B cell (primary cell): ENCODE data around the gene GRK6. TPM values are rescaled to one million over a fixed set of nuclear protein-coding genes. Genes with fewer than 3 reads are reported as not detected.
A peak's percentile ranks its signal among the peaks of the same experiment; 100 is the strongest.

Experiments used
- ATAC-seq: fragments of 200-7000 bp; cut with Tn5 transposase; one replicate; pipeline ENCODE4 v1.10.0; 2021; ENCODE audit warnings: low read depth, mild to moderate bottlenecking, moderate number of reproducible peaks, moderate library complexity
- CTCF ChIA-PET: fragments of 350-600 bp; sonication (Branson Sonifier 250); formaldehyde crosslinking; loops from one replicate; lab custom pipeline; 2021; ENCODE audit warnings: antibody characterized with exemption, inconsistent platforms; lab: Charles Lee
- POLR2A ChIA-PET: fragments of 350-600 bp; sonication (Branson Sonifier 250); formaldehyde crosslinking; loops from one replicate; lab custom pipeline; 2021; ENCODE audit warnings: antibody characterized with exemption; lab: Charles Lee
- DNase-seq: peaks from one replicate; pipeline ENCODE4 v3.0.0; 2013
- H2AFZ ChIP-seq: 2 replicates; pipeline ENCODE4 v1.6.1; 2012; ENCODE audit warnings: mild to moderate bottlenecking, low read depth, low read length; ENCODE audit not compliant: insufficient read depth, poor library complexity, severe bottlenecking
- H3K27ac ChIP-seq, 2 donors: 1 replicate in 1 of 2; 2 replicates in 1 of 2; pipeline ENCODE4 v1.5.1; 2012 to 2013; ENCODE audit warnings: low read length in 2 of 2, mild to moderate bottlenecking in 2 of 2, moderate library complexity in 1 of 2
- H3K27me3 ChIP-seq, 4 experiments: fragments of 200-600 bp in 1 of 4; sonication (generic) in 1 of 4; replicated peaks in 1 of 4; 1 replicate in 2 of 4; 2 replicates in 2 of 4; pipeline versions ENCODE4 v1.6.1 to v1.7.0; 2013 to 2016; ENCODE audit warnings: low read length in 3 of 4, mild to moderate bottlenecking in 2 of 4, mixed read lengths in 1 of 4, moderate library complexity in 1 of 4; ENCODE audit not compliant: insufficient read depth in 4 of 4, control insufficient read depth in 3 of 4; ENCODE audit errors: control extremely low read depth in 1 of 4
- H3K36me3 ChIP-seq, 2 experiments: replicated peaks in 1 of 2; 1 replicate in 1 of 2; 2 replicates in 1 of 2; pipeline versions ENCODE4 v1.6.1 to v1.7.1; 2013; ENCODE audit warnings: low read length in 1 of 2; ENCODE audit not compliant: insufficient read depth in 2 of 2, control insufficient read depth in 1 of 2; ENCODE audit errors: control extremely low read depth in 1 of 2, extremely low read depth in 1 of 2
- H3K4me1 ChIP-seq, 2 donors: fragments of 200-600 bp in 1 of 2; sonication (generic) in 1 of 2; 1 replicate in 1 of 2; 2 replicates in 1 of 2; pipeline versions ENCODE4 v1.5.1 to v1.6.1; 2013 to 2017; ENCODE audit warnings: low read length in 2 of 2; ENCODE audit not compliant: control insufficient read depth in 2 of 2, insufficient read depth in 2 of 2
- H3K4me2 ChIP-seq: replicated peaks from 2 replicates; pipeline ENCODE3; 2012; ENCODE audit warnings: mild to moderate bottlenecking, low read depth, low read length; ENCODE audit not compliant: poor library complexity, severe bottlenecking
- H3K4me3 ChIP-seq, 5 experiments: fragments of 200-600 bp in 1 of 5; sonication (generic) in 1 of 5; 1 replicate in 3 of 5; 2 replicates in 2 of 5; pipeline versions ENCODE4 v1.5.1 to v1.7.0; 2011 to 2016; ENCODE audit warnings: low read length in 4 of 5, mild to moderate bottlenecking in 4 of 5, low read depth in 2 of 5, control low read depth in 1 of 5, moderate library complexity in 1 of 5; ENCODE audit not compliant: insufficient read depth in 1 of 5; ENCODE audit errors: control extremely low read depth in 1 of 5, extremely low read depth in 1 of 5
- H3K79me2 ChIP-seq: fragments of 200-600 bp; sonication (generic); one replicate; pipeline ENCODE4 v1.6.0; 2016; ENCODE audit warnings: low read length; ENCODE audit not compliant: control insufficient read depth, insufficient read depth
- H3K9ac ChIP-seq: fragments of 200-600 bp; sonication (generic); 2 replicates; pipeline ENCODE4 v1.6.1; 2017; ENCODE audit warnings: mild to moderate bottlenecking, low read length, moderate library complexity
- H3K9me3 ChIP-seq, 3 donors: one replicate each; pipeline versions ENCODE4 v1.6.1 to v1.7.1; 2013; ENCODE audit warnings: low read length in 2 of 3; ENCODE audit not compliant: control insufficient read depth in 2 of 3, insufficient read depth in 1 of 3; ENCODE audit errors: control extremely low read depth in 1 of 3
- H4K20me1 ChIP-seq: 2 replicates; pipeline ENCODE4 v1.6.0; 2012; ENCODE audit warnings: mild to moderate bottlenecking, low read length; ENCODE audit not compliant: insufficient read depth, control insufficient read depth, poor library complexity, severe bottlenecking
- H3K27ac Mint-ChIP-seq: one replicate; pipeline ENCODE4 v1.8.0; 2021; ENCODE audit warnings: mixed read lengths
- H3K27me3 Mint-ChIP-seq: one replicate; pipeline ENCODE4 v1.8.0; 2021; ENCODE audit warnings: mixed read lengths
- H3K4me1 Mint-ChIP-seq: one replicate; pipeline ENCODE4 v1.8.0; 2021; ENCODE audit warnings: mixed read lengths
- H3K4me3 Mint-ChIP-seq: one replicate; pipeline ENCODE4 v1.8.0; 2021; ENCODE audit warnings: mixed read lengths
- H3K9me3 Mint-ChIP-seq: one replicate; pipeline ENCODE4 v1.8.0; 2022; ENCODE audit warnings: mixed read lengths; ENCODE audit not compliant: insufficient read depth
- CTCF ChIP-seq: fragments of 200-600 bp; IDR thresholded peaks from one replicate; pipeline ENCODE4 v1.8.0; 2022; ENCODE audit warnings: antibody characterized with exemption, mild to moderate bottlenecking
- EZH2 ChIP-seq: IDR thresholded peaks from 2 replicates; pipeline ENCODE4 v1.6.1; 2012; ENCODE audit warnings: borderline replicate concordance, low read depth, mild to moderate bottlenecking, moderate library complexity, low read length; ENCODE audit not compliant: insufficient read depth, poor library complexity, severe bottlenecking
- WGBS: methylation state at CpG from one replicate; pipeline ENCODE4 v1.1.5; 2013; ENCODE audit warnings: missing lambda C conversion rate; ENCODE audit not compliant: insufficient coverage; 5-methylcytosine and 5-hydroxymethylcytosine counted together
- intact Hi-C: fragments of 100-400 bp; cut with micrococcal nuclease; formaldehyde crosslinking; loops from one replicate; pipeline ENCODE4 v1.10.0; 2022
- polyA plus RNA-seq: library from polyadenylated mRNA; depleted of rRNA; stranded (reverse); fragments of >200 nt; gene quantifications from 2 replicates; pipeline ENCODE4 v1.2.3, GENCODE V29; 2012
- total RNA-seq, 2 donors: library from RNA; stranded (reverse); fragments of 120-200 nt in 1 of 2; gene quantifications; 1 replicate in 1 of 2; 2 replicates in 1 of 2; pipeline versions ENCODE4 v1.2.3 to v1.2.4, GENCODE V29; 2013 to 2022

The GRK6 gene
- total and polyA plus RNA-seq, 2 donors (not counting 1 experiment from before 2014, with no cell fraction given) = 155 to 173 TPM

- peaks cover 29 to 38% of the 10 kb centered on the region in 2 donors for H3K4me1 ChIP-seq
- ATAC-seq (no peak), DNase-seq (no peak)
- peaks cover under 1% of the 10 kb centered on the region for H3K79me2 ChIP-seq
- no peaks in the 10 kb centered on the region for H3K9me3 ChIP-seq
- TF ChIP-seq CTCF = no peak
- no peak for TF ChIP-seq EZH2
- Mint-ChIP-seq H3K4me1 (peaks cover 47% of the 10 kb centered on the region), H3K27me3 (no peaks in the 10 kb centered on the region), H3K27ac (peak overlapping the region; percentile 53), H3K4me3 (no peak overlapping the region), H3K9me3 (no peaks in the 10 kb centered on the region)
- H3K27me3 ChIP-seq = no peaks in the 10 kb centered on the region
- H2AFZ ChIP-seq = no peak overlapping the region
- no peak overlapping the region for H3K4me2 ChIP-seq
- H3K9ac ChIP-seq = no peak overlapping the region
- ChIA-PET CTCF (interaction anchor here (0.6 to 21.3 kb wide), 6 partner anchors 12 to 58 kb away, joined by 3 to 628 read pairs (median 36); partner anchors contain the start of genes F12, GRK6 and PFN3), POLR2A (interaction anchor here (0.8 to 10.8 kb wide), 2 partner anchors 12 to 17 kb away, joined by 3 to 103 read pairs; partner anchors contain the start of gene GRK6)
- H4K20me1 ChIP-seq = peaks cover 73% of the 10 kb centered on the region
- WGBS = 91% methylated on average over 12 of the region's 15 CpGs
- H3K27ac ChIP-seq = peak overlapping the region in 1 of 2 donors; percentile 77
- peaks cover 0 to 46% of the 10 kb centered on the region in 2 experiments for H3K36me3 ChIP-seq
- H3K4me3 ChIP-seq = no peak overlapping the region
- intact Hi-C loops = no loop called here
Measured at GRCh38 chr5:177443144-177443983, 16.9 kb downstream of the GRK6 start.
